Heart right ventricle (tissue), 16 donors: ENCODE measurements around the gene HOXC12. TPM values are rescaled to one million over a fixed set of nuclear protein-coding genes. Genes with fewer than 3 reads are reported as not detected.

Experiments
- ATAC-seq, 8 donors: fragments of 200-7000 bp; cut with Tn5 transposase; one replicate each; pipeline ENCODE4 v1.9.1; 2020; ENCODE audit warnings: mild to moderate bottlenecking in 8 of 8, moderate library complexity in 8 of 8, moderate number of reproducible peaks in 1 of 8
- DNase-seq, 2 donors: peaks; one replicate each; pipeline ENCODE4 v3.0.0-alpha.2; 2020
- H3K27ac ChIP-seq, 10 donors: fragments of 200-600 bp; sonication (generic) in 2 of 10; one replicate each; pipeline versions ENCODE4 v1.5.0 to v1.8.0; 2020 to 2022; ENCODE audit warnings: mild to moderate bottlenecking in 3 of 10
- H3K27me3 ChIP-seq, 7 donors: fragments of 200-600 bp; one replicate each; pipeline ENCODE4 v1.8.0; 2021 to 2022; ENCODE audit warnings: mild to moderate bottlenecking in 2 of 7
- H3K36me3 ChIP-seq, 9 donors: fragments of 200-600 bp; sonication (generic) in 1 of 9; one replicate each; pipeline versions ENCODE4 v1.5.0 to v1.8.0; 2020 to 2022; ENCODE audit warnings: mild to moderate bottlenecking in 2 of 9
- H3K4me1 ChIP-seq, 9 donors: fragments of 200-600 bp; sonication (generic) in 1 of 9; one replicate each; pipeline versions ENCODE4 v1.5.0 to v1.8.0; 2020 to 2022; ENCODE audit warnings: mild to moderate bottlenecking in 4 of 9
- H3K4me3 ChIP-seq, 10 donors: fragments of 200-600 bp; sonication (generic) in 2 of 10; one replicate each; pipeline versions ENCODE4 v1.5.0 to v1.8.0; 2020 to 2022; ENCODE audit warnings: mild to moderate bottlenecking in 7 of 10, moderate library complexity in 2 of 10
- H3K9me3 ChIP-seq, 11 donors: fragments of 200-600 bp in 10 of 11; sonication (generic) in 2 of 11; one replicate each; pipeline versions ENCODE4 v1.5.0 to v1.8.0; 2013 to 2022; ENCODE audit warnings: mild to moderate bottlenecking in 2 of 11, control low read depth in 1 of 11, moderate library complexity in 1 of 11
- WGBS, 2 donors: extraction: QIAGEN DNeasy Blood & Tissue Kit; methylation state at CpG; one replicate each; pipeline ENCODE4 v1.1.7; 2013; ENCODE audit warnings: inconsistent platforms in 1 of 2; 5-methylcytosine and 5-hydroxymethylcytosine counted together
- intact Hi-C, 10 donors: fragments of 100-400 bp; cut with DNase I; formaldehyde crosslinking; loops; one replicate each; pipeline versions ENCODE4 v1.11.1 to v1.14.2; 2022
- polyA plus RNA-seq, 2 donors: library from polyadenylated mRNA; stranded (reverse); fragments of 200-250 nt; gene quantifications; one replicate each; pipeline ENCODE4 v1.2.3, GENCODE V29; 2013
- total RNA-seq, 10 donors: library from RNA; stranded (reverse); fragmentation: NEBNext Ultra II Directional in 3 of 10; extraction: Animal tissue kit (Norgen Biotek cat#: 25700) in 3 of 10; gene quantifications; one replicate each; pipeline versions ENCODE4 v1.2.1 to v1.2.4, GENCODE V29; 2021 to 2023
- TF ChIP-seq, protein P1 (sequence below), 9 donors: fragments of 200-600 bp; sonication (generic) in 2 of 9; IDR thresholded peaks; one replicate each; pipeline versions ENCODE4 v1.5.0 to v1.8.0; 2021 to 2022; ENCODE audit warnings: antibody characterized with exemption in 9 of 9, mild to moderate bottlenecking in 5 of 9, moderate library complexity in 1 of 9
- donor health status: Arrhythmogenic right ventricular cardiomyopathy.
- donor health status: ischemic (EF 13 %, LVEDD 7.1; RV severe dilation, severe dysfunction).
- donor health status: healthy with polysubstance abuse.
- donor health status: DM: no; HTN: yes; CAD: no.
- donor health status: DM: no; HTN: no; CAD: no.
- donor health status: ischemic (EF 25% LVEDD 6.9; RV normal size, moderate dysfunction).
- donor health status: ischemic (EF 25% LVEDD 5.7; RV mildly dilated, moderate dysfunction).
- donor health status: healthy.
- donor health status: DM: yes; HTN: yes; CAD: no.
- donor health status: Ischemic cardiomyopathy.
- donor health status: ischemic (EF 35%, LVEDD 5.7; RV mildly dilated, moderate dysfunction).
- donor health status: nonischemic (EF 11% LVEDD 7.7; RV severe dilation, severe dysfunction).
- donor health status: DM: yes; HTN: yes; CAD: no.
- donor health status: PGD.
- donor health status: ischemic (EF 29% LVEDD 5.4; RV normal size, mild dysfunction).
- donor health status: nonischemic (EF 23%, LVEDD 6.1; RV moderate dilation, normal function).

HOXC12 gene
- total and polyA plus RNA-seq, 12 donors: not detected

DNA sequence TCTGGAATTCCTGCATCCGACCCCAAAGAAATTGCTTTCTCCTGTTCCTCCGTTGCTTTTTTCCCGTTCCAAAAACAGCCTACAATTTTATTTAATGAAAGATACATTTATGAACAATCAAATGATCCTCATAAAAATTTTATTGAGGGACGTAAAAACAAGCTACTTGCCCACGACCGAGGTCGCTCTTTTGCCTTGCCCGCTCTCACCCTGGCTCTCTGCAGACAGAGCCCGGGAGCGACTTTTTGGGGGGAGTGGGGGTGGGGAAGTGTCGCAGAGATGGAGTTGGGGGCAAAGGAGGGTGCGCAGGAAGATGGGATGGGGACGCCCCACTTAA lies 44.2 kb downstream of the HOXC12 start:
- H3K27me3 ChIP-seq: peaks cover 62 to 100% (median 100%) of the 10 kb centered on the region in 7 donors
- peaks cover 3 to 47% (median 38%) of the 10 kb centered on the region in 9 donors for H3K4me1 ChIP-seq
- WGBS, 2 donors: 11 to 12% methylated on average over 13 of the region's 13 CpGs
- ATAC-seq (no peak), DNase-seq (no peak)
- H3K36me3 ChIP-seq: peaks cover 0 to 5% (median 0%) of the 10 kb centered on the region in 9 donors
- no peak overlapping the region for H3K4me3 ChIP-seq
- TF ChIP-seq, protein P1, sequence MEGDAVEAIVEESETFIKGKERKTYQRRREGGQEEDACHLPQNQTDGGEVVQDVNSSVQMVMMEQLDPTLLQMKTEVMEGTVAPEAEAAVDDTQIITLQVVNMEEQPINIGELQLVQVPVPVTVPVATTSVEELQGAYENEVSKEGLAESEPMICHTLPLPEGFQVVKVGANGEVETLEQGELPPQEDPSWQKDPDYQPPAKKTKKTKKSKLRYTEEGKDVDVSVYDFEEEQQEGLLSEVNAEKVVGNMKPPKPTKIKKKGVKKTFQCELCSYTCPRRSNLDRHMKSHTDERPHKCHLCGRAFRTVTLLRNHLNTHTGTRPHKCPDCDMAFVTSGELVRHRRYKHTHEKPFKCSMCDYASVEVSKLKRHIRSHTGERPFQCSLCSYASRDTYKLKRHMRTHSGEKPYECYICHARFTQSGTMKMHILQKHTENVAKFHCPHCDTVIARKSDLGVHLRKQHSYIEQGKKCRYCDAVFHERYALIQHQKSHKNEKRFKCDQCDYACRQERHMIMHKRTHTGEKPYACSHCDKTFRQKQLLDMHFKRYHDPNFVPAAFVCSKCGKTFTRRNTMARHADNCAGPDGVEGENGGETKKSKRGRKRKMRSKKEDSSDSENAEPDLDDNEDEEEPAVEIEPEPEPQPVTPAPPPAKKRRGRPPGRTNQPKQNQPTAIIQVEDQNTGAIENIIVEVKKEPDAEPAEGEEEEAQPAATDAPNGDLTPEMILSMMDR (IDR thresholded peaks at IDR 0.05): no peak
- no peaks in the 10 kb centered on the region for H3K9me3 ChIP-seq
- no peak overlapping the region for H3K27ac ChIP-seq
- intact Hi-C loops: loop anchor here in 1 of 10 donors (5.0 kb wide), 1 partner anchor 33 kb away; the partner anchor contains the start of gene HOXC5

GRCh38 chr12:53999559-54000115 lies 44.9 kb downstream of the HOXC12 start:
- Histone ChIP-seq H3K4me3 (peak overlapping the region in 8 of 10 donors; percentile 12 to 44 (median 29)), H3K9me3 (no peaks in the 10 kb centered on the region), H3K27ac (no peak overlapping the region), H3K36me3 (peaks cover 0 to 5% (median 0%) of the 10 kb centered on the region in 9 donors), H3K27me3 (peaks cover 58 to 100% (median 100%) of the 10 kb centered on the region in 7 donors), H3K4me1 (peaks cover 3 to 39% (median 31%) of the 10 kb centered on the region in 9 donors)
- DNase-seq (no peak), ATAC-seq (no peak)
- TF ChIP-seq, protein P1 (IDR thresholded peaks at IDR 0.05): no peak
- intact Hi-C loops: loop anchor here in 2 of 10 donors (5.0 to 10.0 kb wide), 2 partner anchors 33 to 375 kb away; partner anchors contain the start of gene HOXC5 (in 1 of the 2)
- 3% methylated on average over 35 of the region's 35 CpGs for WGBS, 2 donors

- H3K4me1 ChIP-seq: peaks cover 3 to 31% (median 23%) of the 10 kb centered on the region in 9 donors
- DNase-seq (no peak), ATAC-seq (no peak)
- peak within 1 kb of the TSS; percentile 10 to 44 (median 29) for H3K4me3 ChIP-seq
- 1 to 3% methylated on average over 84 to 87 of the region's 87 CpGs for WGBS, 2 donors
- no peak within 1 kb of the TSS for H3K27ac ChIP-seq
- TF ChIP-seq, protein P1 (IDR thresholded peaks at IDR 0.05): no peak
- peaks cover 0 to 5% (median 0%) of the 10 kb centered on the region in 9 donors for H3K36me3 ChIP-seq
- H3K9me3 ChIP-seq: no peaks in the 10 kb centered on the region
- intact Hi-C loops: loop anchor here in 1 of 10 donors (10.0 kb wide), 1 partner anchor 374 kb away; no protein-coding TSS in a partner anchor
- peaks cover 51 to 100% (median 100%) of the 10 kb centered on the region in 7 donors for H3K27me3 ChIP-seq
Measured at GRCh38 chr12:54000116-54001114, 45.7 kb downstream of the HOXC12 start, which contains the start of gene HOXC9. TSS of gene HOXC9 (plus strand) at chr12:54000161. CDS start at chr12:54000189, 28 bp downstream.
